HL-60 (cell line): ENCODE measurements around the gene SLC35F3.

Source experiments
- CTCF ChIP-seq: IDR thresholded peaks from one replicate; pipeline ENCODE4 v1.5.1; 2011; ENCODE audit warnings: low read length, control low read depth, inconsistent platforms; ENCODE audit not compliant: insufficient read depth
- GABPA ChIP-seq: IDR thresholded peaks from 2 replicates; pipeline ENCODE4 v1.6.1; 2012; ENCODE audit warnings: low read depth
- POLR2AphosphoS5 ChIP-seq: IDR thresholded peaks from 2 replicates; pipeline ENCODE4 v1.6.1; 2012; ENCODE audit warnings: low read depth
- REST ChIP-seq: IDR thresholded peaks from 2 replicates; pipeline ENCODE4 v1.6.1; 2012; ENCODE audit warnings: low read depth; ENCODE audit not compliant: insufficient replicate concordance
- SPI1 ChIP-seq: IDR thresholded peaks from 2 replicates; pipeline ENCODE4 v1.6.1; 2012; ENCODE audit warnings: low read depth, mild to moderate bottlenecking, borderline replicate concordance

GRCh38 chr1:234276151-234276788, 371.8 kb downstream of the SLC35F3 start:
- TF ChIP-seq CTCF (no peak), POLR2AphosphoS5 (no peak), SPI1 (no peak), REST (no peak), GABPA (no peak)
